RWPE2 (cell line): ENCODE data around the gene MYG1.

ENCODE experiments used
- ATAC-seq: fragments of 200-7000 bp; cut with Tn5 transposase; 3 replicates; pipeline ENCODE4 v1.9.1; 2021; ENCODE audit warnings: low read depth
- DNase-seq: peaks from one replicate; pipeline ENCODE4 v3.0.0-alpha.2; 2020; ENCODE audit warnings: low spot score
- H3K27ac ChIP-seq: fragments of 450-650 bp; 2 replicates; pipeline ENCODE4 v1.5.1; 2017; ENCODE audit warnings: mild to moderate bottlenecking; ENCODE audit not compliant: poor library complexity, severe bottlenecking
- H3K27me3 ChIP-seq: fragments of 250-450 bp; sonication (Bioruptor Pico); 2 replicates; pipeline ENCODE4 v1.5.1; 2021; ENCODE audit warnings: mild to moderate bottlenecking, moderate library complexity; ENCODE audit not compliant: insufficient read depth, poor library complexity, severe bottlenecking
- H3K36me3 ChIP-seq: fragments of 250-450 bp; sonication (Bioruptor Pico); 2 replicates; pipeline ENCODE4 v1.5.1; 2020; ENCODE audit warnings: low read depth, mild to moderate bottlenecking, moderate library complexity
- H3K4me1 ChIP-seq: fragments of 250-450 bp; sonication (Bioruptor Pico); 2 replicates; pipeline ENCODE4 v1.5.1; 2021; ENCODE audit warnings: mild to moderate bottlenecking, moderate library complexity; ENCODE audit not compliant: insufficient read depth, poor library complexity, severe bottlenecking
- H3K4me3 ChIP-seq: fragments of 250-450 bp; sonication (Bioruptor Pico); 2 replicates; pipeline ENCODE4 v1.5.1; 2021; ENCODE audit warnings: mild to moderate bottlenecking, moderate library complexity; ENCODE audit not compliant: severe bottlenecking
- H3K9me3 ChIP-seq: fragments of 250-450 bp; sonication (Bioruptor Pico); 2 replicates; pipeline ENCODE4 v1.5.1; 2021; ENCODE audit warnings: mild to moderate bottlenecking, moderate library complexity; ENCODE audit not compliant: severe bottlenecking
- CTCF ChIP-seq: fragments of 450-650 bp; IDR thresholded peaks from one replicate; pipeline ENCODE4 v1.5.1; 2017; ENCODE audit warnings: mild to moderate bottlenecking, moderate library complexity; ENCODE audit not compliant: poor library complexity, severe bottlenecking

MYG1 gene

GRCh38 chr12:53274445-53274844 is 25.1 kb upstream of the MYG1 start:
- H3K27me3 ChIP-seq: no peaks in the 10 kb centered on the region
- TF ChIP-seq CTCF: no peak
- no peak overlapping the region for H3K27ac ChIP-seq
- H3K4me1 ChIP-seq: no peaks in the 10 kb centered on the region
- no peak for DNase-seq
- H3K9me3 ChIP-seq: no peaks in the 10 kb centered on the region
- peaks cover 65% of the 10 kb centered on the region for H3K36me3 ChIP-seq
- H3K4me3 ChIP-seq: no peak overlapping the region
- 0 out of 3 replicates have a peak, but pooled peaks have one; percentile 17 for ATAC-seq

DNA sequence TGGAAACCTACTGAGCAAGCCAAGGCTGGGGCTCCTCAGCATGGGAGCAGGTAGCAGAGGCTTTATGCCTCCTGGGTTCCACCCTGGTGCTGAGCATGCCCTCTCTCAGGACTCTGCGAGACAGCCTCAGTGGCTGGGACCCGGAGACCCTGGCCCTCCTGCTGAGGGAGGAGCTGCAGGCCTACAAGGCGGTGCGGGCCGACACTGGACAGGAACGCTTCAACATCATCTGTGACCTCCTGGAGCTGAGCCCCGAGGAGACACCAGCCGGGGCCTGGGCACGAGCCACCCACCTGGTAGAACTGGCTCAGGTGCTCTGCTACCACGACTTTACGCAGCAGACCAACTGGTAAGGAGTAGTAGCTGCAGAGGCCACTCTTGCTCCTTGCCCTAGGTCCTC is 23.0 kb upstream of the MYG1 start:
- no peak for TF ChIP-seq CTCF
- Histone ChIP-seq H3K36me3 (peaks cover 68% of the 10 kb centered on the region), H3K9me3 (no peaks in the 10 kb centered on the region), H3K27ac (no peak overlapping the region), H3K27me3 (no peaks in the 10 kb centered on the region), H3K4me1 (no peaks in the 10 kb centered on the region), H3K4me3 (no peak overlapping the region)
- no peak for ATAC-seq
- no peak for DNase-seq

- Histone ChIP-seq H3K27me3 (no peaks in the 10 kb centered on the region), H3K36me3 (peaks cover 75% of the 10 kb centered on the region), H3K27ac (no peak overlapping the region), H3K9me3 (no peaks in the 10 kb centered on the region), H3K4me3 (no peak overlapping the region), H3K4me1 (no peaks in the 10 kb centered on the region)
- DNase-seq: no peak
- TF ChIP-seq CTCF: no peak
- no peak for ATAC-seq
These were observed 21.5 kb upstream of the MYG1 start for GRCh38 chr12:53277981-53278380.

DNA sequence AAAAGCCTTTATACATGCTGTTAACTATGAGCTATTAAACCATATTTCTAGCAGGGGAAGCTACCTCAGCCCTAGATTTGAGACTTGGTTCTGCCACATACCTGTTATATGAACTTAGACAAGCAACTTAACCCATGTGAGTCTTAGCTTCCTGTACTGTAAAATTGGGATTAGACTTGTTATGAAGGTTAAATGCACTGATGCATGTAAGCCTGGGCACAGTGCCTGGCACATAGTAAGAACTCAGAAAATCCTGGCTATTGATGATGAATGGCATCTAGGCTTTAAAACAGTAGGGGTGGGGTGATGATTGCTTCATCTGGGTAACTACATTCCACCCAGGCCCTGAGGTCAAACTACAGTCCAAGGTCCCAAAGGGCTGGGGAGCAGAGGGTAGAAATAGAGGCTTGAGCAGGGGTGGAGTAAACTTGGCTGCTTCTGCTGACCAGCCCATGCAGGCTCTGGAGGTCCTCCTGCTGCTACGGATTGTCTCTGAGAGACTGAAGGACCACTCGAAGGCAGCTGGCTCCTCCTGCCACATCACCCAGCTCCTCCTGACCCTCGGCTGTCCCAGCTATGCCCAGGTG is 20.1 kb upstream of the MYG1 start:
- no peaks in the 10 kb centered on the region for H3K27me3 ChIP-seq
- peaks cover 84% of the 10 kb centered on the region for H3K36me3 ChIP-seq
- DNase-seq: no peak
- no peak overlapping the region for H3K27ac ChIP-seq
- no peaks in the 10 kb centered on the region for H3K4me1 ChIP-seq
- H3K4me3 ChIP-seq: no peak overlapping the region
- TF ChIP-seq CTCF: no peak
- H3K9me3 ChIP-seq: no peaks in the 10 kb centered on the region
- ATAC-seq: no peak

GRCh38 chr12:53279888-53280498 is 19.5 kb upstream of the MYG1 start:
- no peaks in the 10 kb centered on the region for H3K9me3 ChIP-seq
- no peak overlapping the region for H3K27ac ChIP-seq
- no peak overlapping the region for H3K4me3 ChIP-seq
- no peaks in the 10 kb centered on the region for H3K27me3 ChIP-seq
- no peak for ATAC-seq
- no peak for TF ChIP-seq CTCF
- H3K4me1 ChIP-seq: no peaks in the 10 kb centered on the region
- peaks cover 84% of the 10 kb centered on the region for H3K36me3 ChIP-seq
- no peak for DNase-seq
